ENCODE data around the gene GTF2I.
"Not testable (repeated sequence)": the region's sequence is repeated elsewhere in the genome, so short reads cannot be mapped to it uniquely, and the experiment has no call there.

Gene GTF2I

GRCh38 chr7:74657692-74658177 lies at the start of gene GTF2I:
GTF2I (plus strand) TSS chr7:74657718; CDS start chr7:74689129, 31,411 bp downstream.
- intact Hi-C loops (cut with DNase I), result loop anchor here (10.0 kb wide), 1 partner anchor 203 kb away; the partner anchor contains the start of gene GTF2IRD1
- DNase-seq, result peak in 2 of 42 donors; percentile 7 to 30

- peak in 39 of 42 donors; percentile 10 to 69 (median 39) for DNase-seq
- intact Hi-C loops (cut with DNase I), result no loop called here
Observed at GRCh38 chr7:74612015-74612829, 45.3 kb upstream of the GTF2I start.

- intact Hi-C loops (cut with DNase I), result no loop called here
- no peak for DNase-seq
Observed at GRCh38 chr7:74615933-74616780, 41.4 kb upstream of the GTF2I start.

- intact Hi-C loops (cut with DNase I), result no loop called here
- DNase-seq, result peak in 37 of 42 donors; percentile 10 to 59 (median 35)
Observed at GRCh38 chr7:74617180-74617744, 40.3 kb upstream of the GTF2I start.

GRCh38 chr7:74619235-74619860 lies 38.2 kb upstream of the GTF2I start:
- intact Hi-C loops (cut with DNase I), result no loop called here
- DNase-seq, result no peak

- no peak for DNase-seq
- intact Hi-C loops (cut with DNase I), result no loop called here
Observed at GRCh38 chr7:74622228-74622749, 35.2 kb upstream of the GTF2I start.

GRCh38 chr7:74623135-74623534 lies 34.4 kb upstream of the GTF2I start:
- intact Hi-C loops (cut with DNase I), result no loop called here
- DNase-seq, result no peak

GRCh38 chr7:74625446-74625845 lies 32.1 kb upstream of the GTF2I start:
- no peak for DNase-seq
- intact Hi-C loops (cut with DNase I), result no loop called here

- peak in 21 of 42 donors; percentile 19 to 60 (median 24) for DNase-seq
- intact Hi-C loops (cut with DNase I), result no loop called here
Observed at GRCh38 chr7:74627661-74628411, 29.7 kb upstream of the GTF2I start.

- intact Hi-C loops (cut with DNase I), result no loop called here
- DNase-seq, result no peak
Observed at GRCh38 chr7:74632505-74632904, 25.0 kb upstream of the GTF2I start.

- no peak for DNase-seq
- intact Hi-C loops (cut with DNase I), result no loop called here
Observed at GRCh38 chr7:74633451-74633921, 24.0 kb upstream of the GTF2I start.

GRCh38 chr7:74637745-74638144 lies 19.8 kb upstream of the GTF2I start:
- no peak for DNase-seq
- intact Hi-C loops (cut with DNase I), result no loop called here

GRCh38 chr7:74650055-74650454 lies 7.5 kb upstream of the GTF2I start:
- peak in 12 of 42 donors; percentile 13 to 58 (median 29) for DNase-seq

GRCh38 chr7:74650493-74651132 lies 6.9 kb upstream of the GTF2I start:
- intact Hi-C loops (cut with DNase I), result loop anchor here (10.0 kb wide), 1 partner anchor 196 kb away; the partner anchor contains the start of gene GTF2IRD1
- DNase-seq, result not testable (repeated sequence)

More at GRCh38 chr7:74650055-74650454, 7.5 kb upstream of the GTF2I start:
- intact Hi-C loops (cut with DNase I), result loop anchor here (10.0 kb wide), 1 partner anchor 195 kb away; the partner anchor contains the start of gene GTF2IRD1

- not testable (repeated sequence) for DNase-seq
- intact Hi-C loops (cut with DNase I), result loop anchor here (10.0 kb wide), 1 partner anchor 196 kb away; the partner anchor contains the start of gene GTF2IRD1
Observed at GRCh38 chr7:74651133-74651504, 6.4 kb upstream of the GTF2I start.

- intact Hi-C loops (cut with DNase I), result loop anchor here (10.0 kb wide), 1 partner anchor 199 kb away; the partner anchor contains the start of gene GTF2IRD1
Observed at GRCh38 chr7:74653686-74654181, 3.8 kb upstream of the GTF2I start.

GRCh38 chr7:74654811-74655210 lies 2.7 kb upstream of the GTF2I start:
- no peak for DNase-seq
- intact Hi-C loops (cut with DNase I), result loop anchor here (10.0 kb wide), 1 partner anchor 200 kb away; the partner anchor contains the start of gene GTF2IRD1

More at GRCh38 chr7:74653686-74654181, 3.8 kb upstream of the GTF2I start:
- no peak for DNase-seq

Measured in head of caudate nucleus (tissue), 42 donors.